ENCODE results near the gene COQ10A. TPM values are rescaled to one million over a fixed set of nuclear protein-coding genes. Genes with fewer than 3 reads are reported as not detected.

Gene COQ10A
- total and polyA plus RNA-seq, 2 of the 13 experiments (the other 11 are each of a cell fraction or from before 2014, with no cell fraction given) = 21.0 to 37.3 TPM

GRCh38 chr12:56258068-56258819 is 8.5 kb upstream of the COQ10A start, which contains the start of gene ANKRD52 (continued):
- 0 out of 2 replicates have a peak, but pooled peaks have one; percentile 28 for TF ChIP-seq E2F1 (CRISPR knock-in tag; IDR thresholded peaks at IDR 0.05)
- 0 out of 2 replicates have a peak, but pooled peaks have one; percentile 63 for TF ChIP-seq ZNF160 (CRISPR knock-in tag; IDR thresholded peaks at IDR 0.05)
- TF ChIP-seq HNRNPK (IDR thresholded peaks at IDR 0.05; ENCODE audit: low read depth, low read length, poor library complexity, severe bottlenecking) = peak; percentile 54
- TF ChIP-seq HIC2 (CRISPR knock-in tag; IDR thresholded peaks at IDR 0.05; ENCODE audit: low read depth) = no peak
- TF ChIP-seq HDAC1 (CRISPR knock-in tag; IDR thresholded peaks at IDR 0.05) = peak; percentile 58; the same call in 1 of the 2 replicates
- TF ChIP-seq SKIL (CRISPR knock-in tag; IDR thresholded peaks at IDR 0.05; ENCODE audit: borderline replicate concordance) = no peak
- peak; percentile 25; the same call in 1 of the 2 replicates for TF ChIP-seq GATA4 (IDR thresholded peaks at IDR 0.05; ENCODE audit: borderline replicate concordance, low read depth)
- 0 out of 2 replicates have a peak, but pooled peaks have one; percentile 17 for TF ChIP-seq ZNF800 (CRISPR knock-in tag; IDR thresholded peaks at IDR 0.05)
- peak; percentile 16 for TF ChIP-seq ZNF891 (CRISPR knock-in tag; IDR thresholded peaks at IDR 0.05)
- TF ChIP-seq ZNF768 (CRISPR knock-in tag; IDR thresholded peaks at IDR 0.05) = 0 out of 2 replicates have a peak, but pooled peaks have one; percentile 26
- peak; percentile 56 for TF ChIP-seq CCDC6 (CRISPR knock-in tag; IDR thresholded peaks at IDR 0.05)
- peak; percentile 80; the same call in 1 of the 2 replicates for TF ChIP-seq ZFP82 (CRISPR knock-in tag; IDR thresholded peaks at IDR 0.05; ENCODE audit: borderline replicate concordance)
- 0 out of 2 replicates have a peak, but pooled peaks have one; percentile 20 for TF ChIP-seq NFAT5 (CRISPR knock-in tag; IDR thresholded peaks at IDR 0.05)
- peak; percentile 49; the same call in 1 of the 2 replicates for TF ChIP-seq AKAP8 (CRISPR knock-in tag; IDR thresholded peaks at IDR 0.05)
- peak; percentile 67 for TF ChIP-seq KDM2A (CRISPR knock-in tag; IDR thresholded peaks at IDR 0.05; ENCODE audit: borderline replicate concordance, low read depth)

Measured in HepG2 (cell line).